ENCODE results near the gene TMEM150A. TPM values are rescaled to one million over a fixed set of nuclear protein-coding genes. Genes with fewer than 3 reads are reported as not detected.

TMEM150A gene, protein sequence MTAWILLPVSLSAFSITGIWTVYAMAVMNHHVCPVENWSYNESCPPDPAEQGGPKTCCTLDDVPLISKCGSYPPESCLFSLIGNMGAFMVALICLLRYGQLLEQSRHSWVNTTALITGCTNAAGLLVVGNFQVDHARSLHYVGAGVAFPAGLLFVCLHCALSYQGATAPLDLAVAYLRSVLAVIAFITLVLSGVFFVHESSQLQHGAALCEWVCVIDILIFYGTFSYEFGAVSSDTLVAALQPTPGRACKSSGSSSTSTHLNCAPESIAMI
- total RNA-seq: 10 to 100 TPM in 4 of 8 experiments, 1 to 10 TPM in 4; 3.6 to 19.8 (median 8.3) TPM

DNA sequence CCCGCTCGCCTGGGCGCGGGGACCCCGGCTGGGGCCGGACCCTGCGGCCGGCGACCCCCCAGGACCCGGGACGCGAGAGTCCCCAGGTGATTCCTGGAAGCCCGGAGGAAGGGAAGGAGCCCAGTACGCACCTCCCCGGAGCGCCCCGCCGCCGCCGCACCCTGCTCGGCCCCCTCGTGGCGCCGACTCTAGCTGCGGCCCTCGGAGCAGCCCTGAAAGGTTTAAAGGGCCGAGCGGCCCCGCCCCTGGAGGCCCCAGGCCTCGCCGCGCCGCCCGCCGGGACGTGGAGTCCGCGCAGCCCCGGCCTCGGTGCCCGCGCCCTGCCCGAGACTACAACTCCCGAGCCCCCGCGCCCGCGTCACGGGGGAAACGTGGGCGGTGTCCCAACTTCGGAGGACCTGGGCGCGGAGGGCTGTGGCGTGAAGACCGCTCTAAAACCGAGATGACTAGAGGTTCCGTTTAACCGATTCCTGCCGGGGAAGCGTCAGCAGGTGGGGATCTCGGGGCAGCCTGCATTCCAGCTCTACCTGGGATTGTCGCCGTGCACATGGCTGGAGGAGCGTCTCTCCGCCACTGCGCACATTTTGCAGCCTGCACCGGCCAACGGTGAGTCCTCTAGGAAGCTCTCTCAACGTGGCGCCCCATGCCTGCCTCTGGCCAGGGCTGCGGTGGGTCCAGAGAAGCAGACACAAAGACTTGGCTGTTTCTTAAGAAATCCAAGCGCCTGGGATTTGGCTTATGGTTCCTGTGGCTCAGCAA, at the start of gene TMEM150A:
TMEM150A (minus strand) TSS at position 223 of the 759 bp plus-strand sequence. CDS start 750 bp downstream, outside the sequence.
- in situ Hi-C loops (cut with MboI; ENCODE audit: low pct_unique_long_range_greater_than_20kb in 2 of 9, low sequenced_read_pairs in 9 of 9, unreplicated experiment in 9 of 9): no loop called here
- H3K4me3 ChIP-seq: peak within 1 kb of the TSS; percentile 43 to 91 (median 69)
- H3K4me1 ChIP-seq (replicated peaks in 1 of 2): peaks cover 15 to 27% of the 10 kb centered on the region in 2 donors
- peak within 1 kb of the TSS in 1 of 2 donors; percentile 13 for H3K27ac ChIP-seq
- peak; percentile 86 to 97 (median 94) for ATAC-seq (replicated peaks in 6 of 8)
- 0 to 14% (median 1%) methylated on average over 1 to 15 of the region's 73 CpGs; no CpG with 5 or more reads in 5 of the 10 experiments for WGBS, 10 experiments

DNA sequence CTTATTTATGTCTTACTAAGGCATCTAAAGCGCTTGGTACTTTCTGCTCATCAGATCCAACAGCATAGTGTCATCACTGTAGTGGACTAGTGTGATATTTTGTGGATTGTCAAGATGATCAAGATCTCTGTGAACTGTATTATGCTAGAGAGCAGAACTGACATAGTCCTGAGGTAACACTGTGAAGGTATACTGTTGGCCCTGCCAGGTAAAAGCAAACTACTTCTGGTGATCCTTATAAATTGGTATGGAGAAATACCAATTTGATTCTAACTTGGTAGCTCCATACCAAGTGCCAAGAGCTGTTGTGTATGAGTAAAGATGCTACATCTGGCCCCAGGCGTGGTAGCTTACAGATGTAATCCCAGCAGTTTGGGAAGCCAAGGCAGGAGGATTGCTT, 49.6 kb upstream of the TMEM150A start:
- ATAC-seq (replicated peaks in 6 of 8): no peak

DNA sequence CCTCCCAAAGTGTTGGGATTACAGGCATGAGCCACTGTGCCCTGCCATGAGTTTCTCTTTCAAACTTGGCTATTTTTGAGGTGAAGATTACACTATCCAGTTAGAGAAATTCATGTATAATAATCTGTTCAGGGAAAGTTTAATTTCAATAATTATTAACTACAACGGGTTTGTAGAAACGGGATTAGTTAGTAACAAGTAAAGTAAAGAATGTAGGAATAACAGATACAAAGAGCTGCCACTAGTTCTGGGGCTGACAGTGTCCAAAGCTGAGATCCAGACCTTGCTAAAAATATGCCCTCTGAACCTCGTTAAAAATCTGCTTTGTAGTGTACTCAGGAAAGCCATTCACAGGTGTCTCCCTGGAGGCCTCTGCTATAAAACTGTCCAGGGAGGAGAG, 48.6 kb upstream of the TMEM150A start:
- ATAC-seq (replicated peaks in 6 of 8): no peak
- Histone ChIP-seq H3K27ac (no peak overlapping the region), H3K4me1 (replicated peaks in 1 of 2) (no peaks in the 10 kb centered on the region), H3K4me3 (no peak overlapping the region)
- in situ Hi-C loops (cut with MboI; ENCODE audit: low pct_unique_long_range_greater_than_20kb in 2 of 9, low sequenced_read_pairs in 9 of 9, unreplicated experiment in 9 of 9): no loop called here
- WGBS, 10 experiments: 77 to 100% (median 90%) methylated on average over 1 to 3 of the region's 3 CpGs; no CpG with 5 or more reads in 3 of the 10 experiments

More for the DNA sequence above, 49.6 kb upstream of the TMEM150A start:
- Histone ChIP-seq H3K4me1 (replicated peaks in 1 of 2) (no peaks in the 10 kb centered on the region), H3K4me3 (no peak overlapping the region), H3K27ac (no peak overlapping the region)
- 60 to 100% (median 86%) methylated on average over 1 to 2 of the region's 2 CpGs; no CpG with 5 or more reads in 2 of the 10 experiments for WGBS, 10 experiments
- in situ Hi-C loops (cut with MboI; ENCODE audit: low pct_unique_long_range_greater_than_20kb in 2 of 9, low sequenced_read_pairs in 9 of 9, unreplicated experiment in 9 of 9): no loop called here

DNA sequence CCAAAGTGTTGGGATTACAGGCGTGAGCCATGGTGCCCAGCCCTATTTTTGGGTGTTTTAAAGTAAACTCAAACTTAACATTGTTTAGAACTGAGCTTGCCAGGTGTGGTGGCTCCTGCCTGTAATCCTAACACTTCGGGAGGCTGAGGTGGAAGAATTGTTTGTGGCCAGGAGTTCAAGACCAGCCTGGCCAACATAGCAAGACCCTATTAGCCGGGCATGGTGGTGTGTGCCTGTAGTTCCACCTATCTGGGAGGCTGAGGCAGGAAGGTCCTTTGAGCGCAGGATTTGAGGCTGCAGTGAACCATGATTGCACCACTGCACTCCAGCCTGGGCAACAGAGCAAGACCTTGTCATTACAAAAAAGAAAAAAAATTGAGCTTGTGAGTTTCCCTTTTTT, 48.0 kb upstream of the TMEM150A start:
- Histone ChIP-seq H3K4me3 (no peak overlapping the region), H3K27ac (no peak overlapping the region), H3K4me1 (replicated peaks in 1 of 2) (no peaks in the 10 kb centered on the region)
- WGBS, 10 experiments: 74 to 100% (median 100%) methylated on average over 1 to 3 of the region's 4 CpGs; no CpG with 5 or more reads in 5 of the 10 experiments
- ATAC-seq (replicated peaks in 6 of 8): no peak
- in situ Hi-C loops (cut with MboI; ENCODE audit: low pct_unique_long_range_greater_than_20kb in 2 of 9, low sequenced_read_pairs in 9 of 9, unreplicated experiment in 9 of 9): no loop called here

DNA sequence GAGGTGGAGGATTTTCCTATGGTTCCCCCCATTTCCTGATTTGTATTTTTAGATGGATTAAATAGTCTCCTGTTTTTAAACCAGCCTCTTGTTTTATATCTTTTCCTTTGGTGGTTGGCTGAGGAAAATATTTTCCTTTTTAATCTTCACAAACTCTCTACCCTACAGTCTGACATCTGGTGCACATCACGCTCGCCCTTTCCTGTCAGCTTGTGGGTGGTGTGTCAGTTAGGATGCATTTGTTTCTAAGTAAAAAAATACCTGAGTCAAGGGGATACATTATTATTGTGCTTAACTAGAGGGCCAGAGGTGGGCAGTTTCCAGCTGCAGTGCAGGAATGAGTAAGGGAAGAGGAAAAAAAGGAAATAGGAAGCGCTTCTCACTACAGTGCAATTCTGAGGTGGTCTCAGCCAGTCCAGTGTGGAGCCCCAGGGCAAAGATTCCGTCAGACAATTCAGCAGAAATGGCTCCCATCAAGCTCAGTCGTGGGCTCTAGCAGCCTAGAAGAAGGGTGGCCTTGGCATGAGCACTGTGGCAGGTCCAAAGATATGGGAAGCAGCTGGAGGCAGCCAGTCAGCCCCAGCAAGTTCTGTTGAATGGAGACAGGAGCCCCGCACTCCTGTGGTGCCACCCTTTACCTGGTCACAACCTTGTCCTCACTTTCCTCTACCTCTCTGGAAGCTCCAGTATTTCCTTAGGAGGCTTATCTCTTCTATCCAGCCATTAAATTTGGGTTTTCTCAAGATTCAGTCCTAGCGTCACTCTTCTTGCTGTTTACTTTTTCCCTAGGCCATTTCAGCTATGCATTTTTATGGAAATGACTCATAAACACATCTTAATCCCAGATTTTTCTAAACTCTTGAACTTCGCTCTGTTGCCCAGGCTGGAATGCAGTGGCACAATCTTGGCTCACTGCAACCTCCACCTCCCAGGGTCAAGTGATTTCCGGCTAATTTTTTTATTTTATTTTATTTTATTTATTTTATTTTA, 47.0 kb upstream of the TMEM150A start:
- Histone ChIP-seq H3K4me1 (replicated peaks in 1 of 2) (no peaks in the 10 kb centered on the region), H3K27ac (no peak overlapping the region), H3K4me3 (no peak overlapping the region)
- ATAC-seq (replicated peaks in 6 of 8): peak in 3 of 8 experiments; percentile 55 to 83 (median 69)
- in situ Hi-C loops (cut with MboI; ENCODE audit: low pct_unique_long_range_greater_than_20kb in 2 of 9, low sequenced_read_pairs in 9 of 9, unreplicated experiment in 9 of 9): loop anchor here in 1 of 9 experiments (25.0 kb wide), 1 partner anchor 163 kb away; no protein-coding TSS in a partner anchor
- WGBS, 10 experiments: 30 to 100% (median 93%) methylated on average over 2 to 8 of the region's 9 CpGs

DNA sequence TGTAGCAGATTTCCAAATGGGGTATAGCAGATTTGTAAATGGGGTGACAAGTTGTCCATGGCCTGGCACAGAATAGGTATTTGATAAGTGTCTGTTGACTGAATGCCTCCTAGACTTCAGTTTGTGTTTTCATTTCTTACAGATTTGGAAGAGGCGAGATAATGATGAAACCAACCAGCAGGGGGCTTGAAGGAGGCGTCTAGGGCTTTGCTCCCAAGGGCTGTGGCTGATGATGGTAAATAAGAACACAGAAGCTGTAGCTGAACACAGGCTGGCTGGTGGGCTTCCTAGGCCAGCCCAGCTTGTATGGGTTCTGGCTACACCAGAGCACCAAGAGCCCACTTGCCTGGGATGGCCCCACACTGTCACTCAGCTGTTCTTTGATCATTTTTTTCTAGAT, 46.1 kb upstream of the TMEM150A start:
- H3K4me3 ChIP-seq: no peak overlapping the region
- 38 to 93% (median 80%) methylated on average over 2 of the region's 2 CpGs; no CpG with 5 or more reads in 7 of the 10 experiments for WGBS, 10 experiments
- ATAC-seq (replicated peaks in 6 of 8): peak in 3 of 8 experiments; percentile 77 to 82 (median 79)
- in situ Hi-C loops (cut with MboI; ENCODE audit: low pct_unique_long_range_greater_than_20kb in 2 of 9, low sequenced_read_pairs in 9 of 9, unreplicated experiment in 9 of 9): loop anchor here in 1 of 9 experiments (25.0 kb wide), 1 partner anchor 164 kb away; no protein-coding TSS in a partner anchor
- H3K27ac ChIP-seq: no peak overlapping the region
- no peaks in the 10 kb centered on the region for H3K4me1 ChIP-seq (replicated peaks in 1 of 2)

DNA sequence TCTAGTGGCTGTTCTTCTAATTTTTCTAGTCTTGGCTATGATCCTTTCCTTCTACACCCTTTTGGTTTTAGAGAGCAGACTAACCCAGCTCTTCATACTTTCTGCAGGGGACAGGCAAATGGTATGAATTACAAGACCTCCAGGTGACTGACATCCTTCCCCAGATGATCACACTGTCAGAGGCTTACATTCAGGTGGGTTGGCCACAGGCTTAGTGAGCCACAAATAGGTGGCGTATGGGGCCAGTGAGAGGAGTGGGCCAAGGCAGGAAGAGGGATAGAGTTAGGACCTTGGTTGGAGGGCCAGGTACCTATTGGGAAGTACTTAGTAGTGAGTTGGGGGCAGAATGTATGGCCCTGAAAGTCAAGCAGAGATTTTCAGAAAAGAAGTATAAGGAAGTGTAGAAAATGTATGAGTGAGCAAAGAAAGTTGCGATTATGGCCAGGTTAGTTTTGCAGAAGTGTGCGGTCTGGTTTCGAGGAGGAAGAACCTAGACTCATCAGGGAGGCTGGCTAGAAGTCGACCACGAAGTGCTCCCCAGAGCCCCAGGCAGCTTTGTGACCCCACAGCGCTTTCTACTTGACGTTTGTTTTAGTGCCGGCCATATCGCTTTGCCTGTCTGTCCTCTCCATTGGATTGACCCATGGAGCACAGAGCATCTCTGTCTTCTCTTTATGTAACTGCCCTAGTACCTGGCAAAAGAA, 45.5 kb upstream of the TMEM150A start:
- Histone ChIP-seq H3K4me1 (replicated peaks in 1 of 2) (no peaks in the 10 kb centered on the region), H3K4me3 (no peak overlapping the region), H3K27ac (no peak overlapping the region)
- 85 to 100% (median 97%) methylated on average over 1 to 8 of the region's 10 CpGs; no CpG with 5 or more reads in 1 of the 10 experiments for WGBS, 10 experiments
- in situ Hi-C loops (cut with MboI; ENCODE audit: low pct_unique_long_range_greater_than_20kb in 2 of 9, low sequenced_read_pairs in 9 of 9, unreplicated experiment in 9 of 9): loop anchor here in 1 of 9 experiments (25.0 kb wide), 1 partner anchor 164 kb away; no protein-coding TSS in a partner anchor
- ATAC-seq (replicated peaks in 6 of 8): no peak

DNA sequence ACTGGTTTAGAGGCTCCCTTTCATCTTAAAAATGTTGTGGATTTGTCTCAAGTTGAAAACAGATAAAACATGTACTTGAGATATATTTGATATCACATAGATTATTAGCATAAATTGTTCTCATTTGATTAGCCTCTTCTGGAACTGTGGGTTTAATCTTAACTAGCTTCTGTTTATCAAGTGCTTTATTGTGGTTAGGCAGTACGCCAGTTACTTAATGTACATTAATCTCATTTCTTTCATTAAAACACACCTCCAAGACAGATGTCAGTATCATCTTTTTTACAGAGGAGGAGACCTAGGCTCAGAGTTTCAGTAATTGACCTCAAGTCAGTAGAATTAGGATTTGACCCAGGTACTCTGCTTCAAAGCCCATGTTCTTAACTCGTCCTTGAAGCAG, 43.7 kb upstream of the TMEM150A start:
- Histone ChIP-seq H3K4me1 (replicated peaks in 1 of 2) (no peaks in the 10 kb centered on the region), H3K4me3 (no peak overlapping the region), H3K27ac (no peak overlapping the region)
- no peak for ATAC-seq (replicated peaks in 6 of 8)
- 50 to 100% (median 93%) methylated on average over 1 to 2 of the region's 2 CpGs; no CpG with 5 or more reads in 1 of the 10 experiments for WGBS, 10 experiments
- in situ Hi-C loops (cut with MboI; ENCODE audit: low pct_unique_long_range_greater_than_20kb in 2 of 9, low sequenced_read_pairs in 9 of 9, unreplicated experiment in 9 of 9): loop anchor here in 1 of 9 experiments (25.0 kb wide), 1 partner anchor 166 kb away; no protein-coding TSS in a partner anchor

DNA sequence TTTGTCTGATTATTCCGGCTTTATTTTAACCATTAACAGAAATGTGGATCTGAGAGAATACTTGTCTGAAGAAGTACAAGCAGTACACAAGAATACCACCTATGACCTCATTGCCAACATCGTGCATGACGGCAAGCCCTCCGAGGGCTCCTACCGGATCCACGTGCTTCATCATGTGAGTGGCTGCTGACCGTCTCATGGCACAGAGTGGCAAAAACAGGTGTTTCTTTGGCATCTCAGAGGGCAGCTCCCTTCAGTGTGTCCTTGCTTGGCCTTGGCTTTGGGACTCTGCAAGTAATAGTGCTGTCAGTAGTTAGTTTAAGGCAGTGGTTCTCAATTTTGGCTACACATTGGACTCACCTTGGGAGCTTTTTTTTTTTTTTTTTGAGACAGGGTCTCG, 42.4 kb upstream of the TMEM150A start:
- 85 to 100% (median 100%) methylated on average over 1 to 6 of the region's 8 CpGs; no CpG with 5 or more reads in 3 of the 10 experiments for WGBS, 10 experiments
- in situ Hi-C loops (cut with MboI; ENCODE audit: low pct_unique_long_range_greater_than_20kb in 2 of 9, low sequenced_read_pairs in 9 of 9, unreplicated experiment in 9 of 9): loop anchor here in 1 of 9 experiments (25.0 kb wide), 1 partner anchor 167 kb away; no protein-coding TSS in a partner anchor
- no peak for ATAC-seq (replicated peaks in 6 of 8)

DNA sequence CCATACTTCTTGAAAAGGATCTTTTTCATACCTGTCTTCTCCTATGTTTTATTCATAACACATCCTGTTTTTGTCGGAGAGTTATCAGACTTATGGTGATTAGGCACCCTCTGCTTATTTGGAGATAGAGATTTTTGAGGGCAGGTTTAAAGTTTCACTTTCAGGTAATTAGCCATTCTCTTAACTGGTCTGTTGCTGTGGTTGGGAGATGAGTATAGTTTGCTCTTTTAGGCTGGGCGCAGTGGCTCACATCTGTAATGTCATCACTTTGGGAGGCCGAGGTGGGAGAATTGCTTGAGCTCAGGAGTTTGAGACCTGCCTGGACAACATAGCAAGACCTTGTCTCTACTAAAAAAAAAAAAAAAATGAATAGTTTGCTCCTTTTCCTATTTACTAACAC, 40.2 kb upstream of the TMEM150A start:
- no peak for ATAC-seq (replicated peaks in 6 of 8)
- Histone ChIP-seq H3K4me3 (no peak overlapping the region), H3K4me1 (replicated peaks in 1 of 2) (no peaks in the 10 kb centered on the region), H3K27ac (no peak overlapping the region)
- WGBS, 10 experiments: 94 to 100% (median 100%) methylated on average over 1 to 3 of the region's 3 CpGs; no CpG with 5 or more reads in 2 of the 10 experiments
- in situ Hi-C loops (cut with MboI; ENCODE audit: low pct_unique_long_range_greater_than_20kb in 2 of 9, low sequenced_read_pairs in 9 of 9, unreplicated experiment in 9 of 9): loop anchor here in 1 of 9 experiments (25.0 kb wide), 1 partner anchor 170 kb away; no protein-coding TSS in a partner anchor

More for the DNA sequence above, 42.4 kb upstream of the TMEM150A start:
- no peaks in the 10 kb centered on the region for H3K4me1 ChIP-seq (replicated peaks in 1 of 2)
- H3K4me3 ChIP-seq: no peak overlapping the region
- H3K27ac ChIP-seq: no peak overlapping the region

DNA sequence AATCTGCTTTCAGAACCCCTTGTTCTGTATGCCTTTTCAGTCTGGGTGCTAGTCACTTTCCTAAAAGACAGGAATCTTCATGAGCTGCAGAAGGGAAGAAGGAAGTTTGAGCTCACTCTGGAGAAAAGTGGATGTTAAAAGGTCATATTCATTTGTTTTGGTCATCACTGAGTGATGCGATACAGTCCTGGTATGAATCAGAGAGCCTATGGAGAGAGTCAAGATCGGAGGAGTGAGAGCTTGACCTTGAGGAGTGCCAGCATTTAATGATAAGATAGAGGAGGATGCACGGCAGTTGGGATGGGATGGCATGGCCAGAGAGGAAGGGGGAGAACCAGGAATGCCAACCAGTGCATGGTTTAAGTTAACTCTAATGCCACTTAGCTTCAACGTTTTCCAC, 33.1 kb upstream of the TMEM150A start:
- Histone ChIP-seq H3K4me3 (no peak overlapping the region), H3K4me1 (replicated peaks in 1 of 2) (no peaks in the 10 kb centered on the region), H3K27ac (no peak overlapping the region)
- ATAC-seq (replicated peaks in 6 of 8): no peak
- in situ Hi-C loops (cut with MboI; ENCODE audit: low pct_unique_long_range_greater_than_20kb in 2 of 9, low sequenced_read_pairs in 9 of 9, unreplicated experiment in 9 of 9): loop anchor here in 1 of 9 experiments (25.0 kb wide), 1 partner anchor 177 kb away; no protein-coding TSS in a partner anchor
- WGBS, 10 experiments: 21 to 100% (median 88%) methylated on average over 2 to 4 of the region's 4 CpGs; no CpG with 5 or more reads in 4 of the 10 experiments

All from motor neuron (in vitro differentiated cells).